Upper lobe of right lung (tissue), 1 donor: Measurements from ENCODE around the gene GSK3B. TPM values are rescaled to one million over a fixed set of nuclear protein-coding genes. Genes with fewer than 3 reads are reported as not detected.

Experiments used
- ATAC-seq: fragments of 200-7000 bp; cut with Tn5 transposase; one replicate; pipeline ENCODE4 v1.9.1; 2020; ENCODE audit warnings: mild to moderate bottlenecking, moderate library complexity
- DNase-seq: peaks from one replicate; pipeline ENCODE4 v3.0.0-alpha.2; 2020
- H3K27ac ChIP-seq: fragments of 200-600 bp; one replicate; pipeline ENCODE4 v1.8.0; 2022
- H3K27me3 ChIP-seq: fragments of 200-600 bp; one replicate; pipeline ENCODE4 v1.8.0; 2022; ENCODE audit warnings: mild to moderate bottlenecking
- H3K36me3 ChIP-seq: fragments of 200-600 bp; one replicate; pipeline ENCODE4 v1.8.0; 2022
- H3K4me1 ChIP-seq: fragments of 200-600 bp; one replicate; pipeline ENCODE4 v1.8.0; 2022
- H3K4me3 ChIP-seq: fragments of 200-600 bp; one replicate; pipeline ENCODE4 v1.8.0; 2022; ENCODE audit warnings: mild to moderate bottlenecking
- H3K9me3 ChIP-seq: fragments of 200-600 bp; one replicate; pipeline ENCODE4 v1.8.0; 2022
- intact Hi-C: fragments of 100-400 bp; cut with DNase I; formaldehyde crosslinking; loops from one replicate; pipeline ENCODE4 v1.11.0; 2022
- total RNA-seq: library from RNA; stranded (reverse); fragmentation: NEBNext Ultra II Directional; extraction: Animal tissue kit (Norgen Biotek cat#: 25700); gene quantifications from one replicate; pipeline ENCODE4 v1.2.1, GENCODE V29; 2021
- TF ChIP-seq, protein P1 (sequence below): fragments of 200-600 bp; IDR thresholded peaks from one replicate; pipeline ENCODE4 v1.8.0; 2022; ENCODE audit warnings: antibody characterized with exemption
- donor health status: DM: no; HTN: yes; CAD: no; lungs with severe emphysema.

Gene GSK3B
- total RNA-seq, 1 donor from 2014 or later, result 55.2 TPM

DNA sequence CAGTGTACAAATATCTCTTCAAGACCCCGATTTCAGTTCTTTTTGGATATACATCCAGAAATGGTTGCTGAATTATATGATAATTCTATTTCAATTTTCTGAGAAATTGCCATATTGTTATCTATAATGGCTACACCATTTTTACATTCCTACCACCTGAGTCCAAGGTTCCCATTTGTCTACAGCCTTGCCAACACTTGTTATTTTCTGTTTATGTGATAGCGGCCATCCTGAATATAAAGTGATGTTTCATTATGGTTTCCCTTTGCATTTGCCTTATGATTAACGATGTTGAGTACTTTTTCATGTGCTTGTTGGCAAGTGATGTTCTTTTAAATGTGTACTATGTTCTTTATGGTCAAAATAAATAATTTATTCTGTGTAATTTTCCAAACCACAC, 303.9 kb downstream of the GSK3B start:
- no peaks in the 10 kb centered on the region for H3K27me3 ChIP-seq
- no peak for ATAC-seq
- intact Hi-C loops, result no loop called here

DNA sequence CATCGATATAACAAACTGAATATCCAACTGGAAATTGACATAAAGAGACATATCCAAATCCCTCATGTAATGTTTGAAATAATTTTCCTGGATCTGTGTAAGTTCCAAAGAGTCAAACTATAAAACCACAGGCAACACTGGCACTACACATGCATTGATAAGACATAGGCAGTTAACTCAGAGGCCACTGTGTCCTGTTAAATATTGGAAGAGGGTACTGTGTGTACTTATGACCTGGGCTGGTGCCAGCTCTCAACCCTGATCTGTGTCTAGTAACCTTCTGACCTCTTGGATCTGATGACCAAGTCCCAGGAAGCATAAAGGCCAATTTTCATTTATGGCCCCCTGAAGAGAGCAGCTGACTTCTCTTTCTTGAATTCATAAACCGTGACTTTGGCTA, 307.8 kb downstream of the GSK3B start:
- ATAC-seq (no peak), DNase-seq (no peak)
- no peaks in the 10 kb centered on the region for H3K9me3 ChIP-seq
- no peak overlapping the region for H3K27ac ChIP-seq
- TF ChIP-seq, protein P1, sequence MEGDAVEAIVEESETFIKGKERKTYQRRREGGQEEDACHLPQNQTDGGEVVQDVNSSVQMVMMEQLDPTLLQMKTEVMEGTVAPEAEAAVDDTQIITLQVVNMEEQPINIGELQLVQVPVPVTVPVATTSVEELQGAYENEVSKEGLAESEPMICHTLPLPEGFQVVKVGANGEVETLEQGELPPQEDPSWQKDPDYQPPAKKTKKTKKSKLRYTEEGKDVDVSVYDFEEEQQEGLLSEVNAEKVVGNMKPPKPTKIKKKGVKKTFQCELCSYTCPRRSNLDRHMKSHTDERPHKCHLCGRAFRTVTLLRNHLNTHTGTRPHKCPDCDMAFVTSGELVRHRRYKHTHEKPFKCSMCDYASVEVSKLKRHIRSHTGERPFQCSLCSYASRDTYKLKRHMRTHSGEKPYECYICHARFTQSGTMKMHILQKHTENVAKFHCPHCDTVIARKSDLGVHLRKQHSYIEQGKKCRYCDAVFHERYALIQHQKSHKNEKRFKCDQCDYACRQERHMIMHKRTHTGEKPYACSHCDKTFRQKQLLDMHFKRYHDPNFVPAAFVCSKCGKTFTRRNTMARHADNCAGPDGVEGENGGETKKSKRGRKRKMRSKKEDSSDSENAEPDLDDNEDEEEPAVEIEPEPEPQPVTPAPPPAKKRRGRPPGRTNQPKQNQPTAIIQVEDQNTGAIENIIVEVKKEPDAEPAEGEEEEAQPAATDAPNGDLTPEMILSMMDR, result no peak
- no peaks in the 10 kb centered on the region for H3K27me3 ChIP-seq
- no peaks in the 10 kb centered on the region for H3K36me3 ChIP-seq
- H3K4me3 ChIP-seq, result no peak overlapping the region
- intact Hi-C loops, result no loop called here
- no peaks in the 10 kb centered on the region for H3K4me1 ChIP-seq

More for the DNA sequence above, 303.9 kb downstream of the GSK3B start:
- TF ChIP-seq, protein P1, result no peak
- no peak for DNase-seq
- H3K9me3 ChIP-seq, result no peaks in the 10 kb centered on the region
- no peaks in the 10 kb centered on the region for H3K4me1 ChIP-seq
- no peaks in the 10 kb centered on the region for H3K36me3 ChIP-seq
- no peak overlapping the region for H3K4me3 ChIP-seq
- no peak overlapping the region for H3K27ac ChIP-seq

DNA sequence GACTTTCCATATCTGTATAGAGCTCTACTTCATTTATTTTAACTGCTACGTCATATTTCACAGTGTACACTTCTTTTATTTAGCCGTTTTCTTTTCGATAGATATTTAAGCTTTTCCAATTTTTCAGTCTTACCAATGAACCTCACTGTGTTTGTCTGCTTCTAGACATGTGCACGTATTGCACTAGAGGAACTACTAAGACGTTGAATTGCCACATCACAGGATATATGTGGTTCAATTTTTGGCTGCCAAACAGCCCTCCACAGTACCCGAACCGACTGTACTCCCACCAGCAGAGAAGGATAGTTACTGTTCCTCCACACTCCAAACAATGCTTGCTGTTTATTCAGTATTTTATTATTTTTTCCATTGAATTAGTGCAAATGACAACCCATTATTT, 310.4 kb downstream of the GSK3B start:
- no peak overlapping the region for H3K4me3 ChIP-seq
- no peaks in the 10 kb centered on the region for H3K4me1 ChIP-seq
- no peaks in the 10 kb centered on the region for H3K9me3 ChIP-seq
- intact Hi-C loops, result no loop called here
- TF ChIP-seq, protein P1, result no peak
- DNase-seq (no peak), ATAC-seq (peak; percentile 32)
- no peak overlapping the region for H3K27ac ChIP-seq
- H3K27me3 ChIP-seq, result no peaks in the 10 kb centered on the region
- H3K36me3 ChIP-seq, result no peaks in the 10 kb centered on the region

- intact Hi-C loops, result no loop called here
- H3K4me1 ChIP-seq, result no peaks in the 10 kb centered on the region
- no peaks in the 10 kb centered on the region for H3K27me3 ChIP-seq
- no peaks in the 10 kb centered on the region for H3K36me3 ChIP-seq
- H3K4me3 ChIP-seq, result no peak overlapping the region
- no peak overlapping the region for H3K27ac ChIP-seq
- no peak for ATAC-seq
- TF ChIP-seq, protein P1, result no peak
- DNase-seq, result no peak
- H3K9me3 ChIP-seq, result no peaks in the 10 kb centered on the region
These were observed 311.0 kb downstream of the GSK3B start for GRCh38 chr3:119783255-119783654.

DNA sequence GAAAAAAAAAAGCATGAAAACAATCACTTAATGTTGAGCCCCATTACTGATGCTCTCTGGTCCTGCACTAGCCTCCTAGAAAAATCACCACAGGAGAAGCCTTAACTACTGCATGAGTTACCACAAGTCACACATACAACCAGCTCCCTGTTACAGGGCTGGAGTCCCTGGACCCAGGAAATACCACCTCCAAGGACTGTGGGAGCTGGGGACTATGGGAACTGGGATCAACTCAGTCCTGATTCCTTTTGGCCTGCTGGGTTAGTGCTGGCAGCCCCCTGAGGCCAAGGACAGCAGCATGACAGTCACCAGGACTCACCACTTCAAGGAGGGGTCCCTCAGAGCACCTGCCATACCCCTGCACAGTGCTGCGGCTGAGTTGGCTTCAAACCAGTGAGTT, 311.8 kb downstream of the GSK3B start:
- Histone ChIP-seq H3K4me3 (no peak overlapping the region), H3K9me3 (no peaks in the 10 kb centered on the region), H3K27ac (no peak overlapping the region), H3K36me3 (no peaks in the 10 kb centered on the region), H3K4me1 (no peaks in the 10 kb centered on the region), H3K27me3 (no peaks in the 10 kb centered on the region)
- ATAC-seq (no peak), DNase-seq (no peak)
- TF ChIP-seq, protein P1, result no peak
- intact Hi-C loops, result no loop called here
